HCT116 (cell line): ENCODE data around the gene BMP7. TPM values are rescaled to one million over a fixed set of nuclear protein-coding genes. Genes with fewer than 3 reads are reported as not detected.

Experiments used
- ATAC-seq: fragments of 200-7000 bp; cut with Tn5 transposase; 2 replicates; pipeline ENCODE4 v1.9.1; 2020; ENCODE audit warnings: mild to moderate bottlenecking, moderate library complexity
- BruUV-seq: library from RNA; stranded (reverse); fragments of 400-500 nt; replicated peaks from 2 replicates; lab custom pipeline; 2021; lab: Mats Ljungman, UMichigan
- CTCF ChIA-PET: fragments of 300-600 bp; sonication (Branson Sonifier 250); formaldehyde crosslinking; loops from one replicate; lab custom pipeline; 2021; ENCODE audit warnings: antibody characterized with exemption; lab: Charles Lee
- POLR2A ChIA-PET: fragments of 300-600, 350-600 bp; sonication (Branson Sonifier 250); formaldehyde crosslinking; loops from one replicate; lab custom pipeline; 2021; ENCODE audit warnings: antibody characterized with exemption; lab: Charles Lee
- RAD21 ChIA-PET, 2 experiments: fragments of 300-600 bp; sonication (Branson Sonifier 250); formaldehyde crosslinking; loops; one replicate each; lab custom pipeline; 2023; ENCODE audit warnings: low total read pairs in 2 of 2; ENCODE audit not compliant: uncharacterized antibody in 2 of 2, unreplicated experiment in 2 of 2, low non-redundant PET in 1 of 2; lab: Charles Lee
- DNase-seq: peaks from one replicate; pipeline ENCODE4 v3.0.0-alpha.2; 2010; ENCODE audit warnings: low read depth, low spot score
- H2AFZ ChIP-seq: fragments of 200-600 bp; shearing (Covaris generic), sonication (generic); 2 replicates; pipeline ENCODE4 v1.6.1; 2017; ENCODE audit warnings: low read depth, mixed run types, mixed read lengths, antibody characterized with exemption, low read length; ENCODE audit not compliant: poor library complexity, severe bottlenecking
- H3K27ac ChIP-seq: 2 replicates; pipeline ENCODE4 v1.5.1; 2012; ENCODE audit warnings: low read depth, low read length
- H3K27me3 ChIP-seq: fragments of 200-600 bp; sonication (generic); 2 replicates; pipeline ENCODE4 v1.6.1; 2016; ENCODE audit warnings: mixed run types, low read length, mixed read lengths; ENCODE audit not compliant: insufficient read depth
- H3K36me3 ChIP-seq, 2 experiments: fragments of 200-500 bp in 1 of 2; fragments of 200-600 bp in 1 of 2; sonication (Bioruptor generic) in 1 of 2; sonication (generic) in 1 of 2; 2 replicates each; pipeline versions ENCODE4 v1.5.1 to v1.6.1; 2014 to 2016; ENCODE audit warnings: low read length in 2 of 2, inconsistent platforms in 1 of 2, mixed read lengths in 1 of 2, mixed run types in 1 of 2; ENCODE audit not compliant: insufficient read depth in 2 of 2, control insufficient read depth in 1 of 2
- H3K4me1 ChIP-seq, 2 experiments: fragments of 200-600 bp in 1 of 2; sonication (generic) in 1 of 2; 2 replicates each; pipeline versions ENCODE4 v1.5.1 to v1.6.1; 2012 to 2017; ENCODE audit warnings: low read length in 2 of 2, inconsistent platforms in 1 of 2, mild to moderate bottlenecking in 1 of 2, mixed read lengths in 1 of 2, mixed run types in 1 of 2, moderate library complexity in 1 of 2; ENCODE audit not compliant: insufficient read depth in 2 of 2, control insufficient read depth in 1 of 2
- H3K4me2 ChIP-seq: fragments of 200-600 bp; sonication (generic); 2 replicates; pipeline ENCODE4 v1.6.1; 2017; ENCODE audit warnings: mixed run types, low read length, mixed read lengths
- H3K4me3 ChIP-seq, 2 experiments: fragments of 200-600 bp in 1 of 2; sonication (generic) in 1 of 2; replicated peaks in 1 of 2; 2 replicates each; pipeline ENCODE4 v1.5.1; 2011 to 2016; ENCODE audit warnings: low read length in 2 of 2, control low read depth in 1 of 2, low read depth in 1 of 2, mild to moderate bottlenecking in 1 of 2, mixed read lengths in 1 of 2, mixed run types in 1 of 2
- H3K79me2 ChIP-seq: fragments of 200-600 bp; sonication (generic); 2 replicates; pipeline ENCODE4 v1.6.1; 2017; ENCODE audit warnings: mild to moderate bottlenecking, mixed run types, low read length, moderate library complexity, mixed read lengths; ENCODE audit not compliant: insufficient read depth
- H3K9ac ChIP-seq: fragments of 200-600 bp; sonication (generic); 2 replicates; pipeline ENCODE4 v1.6.1; 2016; ENCODE audit warnings: low read length, mixed read lengths
- H3K9me2 ChIP-seq: fragments of 200-600 bp; sonication (generic), shearing (Covaris generic); 2 replicates; pipeline ENCODE4 v1.6.1; 2017; ENCODE audit warnings: mixed run types, mild to moderate bottlenecking, moderate library complexity; ENCODE audit not compliant: insufficient read depth
- H3K9me3 ChIP-seq, 2 experiments: fragments of 200-500 bp in 1 of 2; fragments of 200-600 bp in 1 of 2; sonication (Bioruptor generic) in 1 of 2; sonication (generic) in 1 of 2; 2 replicates each; pipeline ENCODE4 v1.6.1; 2014 to 2017; ENCODE audit warnings: low read length in 2 of 2, mixed read lengths in 2 of 2, inconsistent platforms in 1 of 2, low read depth in 1 of 2, mild to moderate bottlenecking in 1 of 2, mixed run types in 1 of 2, moderate library complexity in 1 of 2; ENCODE audit not compliant: control insufficient read depth in 1 of 2, insufficient read depth in 1 of 2
- H4K20me1 ChIP-seq: fragments of 200-600 bp; sonication (generic), shearing (Covaris generic); 2 replicates; pipeline ENCODE4 v1.6.1; 2017; ENCODE audit warnings: mixed run types, mild to moderate bottlenecking, moderate library complexity; ENCODE audit not compliant: insufficient read depth
- CEBPB ChIP-seq: IDR thresholded peaks from 2 replicates; pipeline ENCODE4 v1.6.1; 2012; ENCODE audit warnings: low read depth
- EGR1 ChIP-seq: IDR thresholded peaks from 2 replicates; pipeline ENCODE4 v1.6.1; 2012; ENCODE audit warnings: low read depth
- ELF1 ChIP-seq: IDR thresholded peaks from 2 replicates; pipeline ENCODE4 v1.6.1; 2012; ENCODE audit warnings: low read depth, borderline replicate concordance
- EZH2 ChIP-seq: fragments of 200-600 bp; sonication (generic); IDR thresholded peaks from 2 replicates; pipeline ENCODE4 v1.6.1; 2017; ENCODE audit warnings: antibody characterized with exemption, mixed run types
- EZH2phosphoT487 ChIP-seq: fragments of 200-600 bp; IDR thresholded peaks from 2 replicates; pipeline ENCODE4 v1.6.1; 2018; ENCODE audit warnings: antibody characterized with exemption, borderline replicate concordance
- FOSL1 ChIP-seq: IDR thresholded peaks from 2 replicates; pipeline ENCODE4 v1.6.1; 2012; ENCODE audit warnings: low read depth
- JUND ChIP-seq: IDR thresholded peaks from 2 replicates; pipeline ENCODE4 v1.6.1; 2012
- MAX ChIP-seq: IDR thresholded peaks from 2 replicates; pipeline ENCODE4 v1.6.1; 2012
- POLR2A ChIP-seq: IDR thresholded peaks from 2 replicates; pipeline ENCODE4 v1.7.0; 2011; ENCODE audit warnings: borderline replicate concordance; ENCODE audit not compliant: insufficient read depth, insufficient read length; ENCODE audit errors: extremely low read depth
- POLR2AphosphoS5 ChIP-seq: IDR thresholded peaks from 2 replicates; pipeline ENCODE4 v1.6.1; 2011; ENCODE audit warnings: mild to moderate bottlenecking, low read depth, low read length, moderate library complexity
- RAD21 ChIP-seq: IDR thresholded peaks from 2 replicates; pipeline ENCODE4 v1.6.1; 2012; ENCODE audit warnings: low read depth, mild to moderate bottlenecking
- SP1 ChIP-seq: IDR thresholded peaks from 2 replicates; pipeline ENCODE4 v1.6.1; 2012; ENCODE audit warnings: low read depth
- SRF ChIP-seq: IDR thresholded peaks from 2 replicates; pipeline ENCODE4 v1.6.1; 2012; ENCODE audit warnings: low read depth
- TCF7L2 ChIP-seq: IDR thresholded peaks from 2 replicates; pipeline ENCODE4 v1.7.0; 2011; ENCODE audit warnings: borderline replicate concordance, inconsistent platforms; ENCODE audit not compliant: insufficient read depth, insufficient read length; ENCODE audit errors: extremely low read depth
- YY1 ChIP-seq: IDR thresholded peaks from 2 replicates; pipeline ENCODE4 v1.6.1; 2011; ENCODE audit warnings: low read length, low read depth, moderate library complexity, mild to moderate bottlenecking; ENCODE audit not compliant: insufficient replicate concordance; ENCODE audit errors: extremely low read depth
- ZNF274 ChIP-seq: fragments of 200-500 bp; sonication (Bioruptor generic); IDR thresholded peaks from 2 replicates; pipeline ENCODE4 v1.6.1; 2014; ENCODE audit warnings: mild to moderate bottlenecking, low read depth, low read length, inconsistent platforms
- intact Hi-C: fragments of 100-400 bp; cut with micrococcal nuclease; formaldehyde crosslinking; loops from 2 replicates; pipeline ENCODE4 v1.10.0; 2022
- total RNA-seq: library from RNA; stranded (reverse); gene quantifications from one replicate; pipeline ENCODE4 v1.2.1, GENCODE V29; 2021; ENCODE audit not compliant: unreplicated experiment
- TF ChIP-seq, protein P1 (sequence below), 3 experiments: fragments of 200-600 bp in 1 of 3; sonication (generic) in 1 of 3; IDR thresholded peaks in 2 of 3; conservative IDR thresholded peaks in 1 of 3; 2 replicates each; pipeline ENCODE4 v1.5.1; 2012 to 2017; ENCODE audit warnings: low read depth in 2 of 3, low read length in 2 of 3, antibody characterized with exemption in 1 of 3, borderline replicate concordance in 1 of 3, control low read depth in 1 of 3, mild to moderate bottlenecking in 1 of 3, mixed read lengths in 1 of 3, mixed run types in 1 of 3, moderate library complexity in 1 of 3; ENCODE audit not compliant: insufficient read depth in 1 of 3
- TF ChIP-seq, protein P2 (sequence below): IDR thresholded peaks from 2 replicates; pipeline ENCODE4 v1.6.1; 2012
- TF ChIP-seq, protein P3 (sequence below): IDR thresholded peaks from 2 replicates; pipeline ENCODE4 v1.6.1; 2012; ENCODE audit warnings: low read depth
- TF ChIP-seq, protein P4 (sequence below): IDR thresholded peaks from 2 replicates; pipeline ENCODE4 v1.6.1; 2011; ENCODE audit warnings: mild to moderate bottlenecking, low read length, moderate library complexity; ENCODE audit not compliant: insufficient replicate concordance; ENCODE audit errors: extremely low read depth

The BMP7 gene
- total RNA-seq, 1 experiment from 2014 or later = 7.0 TPM

- Histone ChIP-seq H3K27ac (no peak overlapping the region), H3K79me2 (no peaks in the 10 kb centered on the region), H3K4me3 (no peak overlapping the region), H3K27me3 (peaks cover 24% of the 10 kb centered on the region), H3K4me2 (no peak overlapping the region), H3K4me1 (no peaks in the 10 kb centered on the region), H3K36me3 (no peaks in the 10 kb centered on the region), H3K9me2 (no peaks in the 10 kb centered on the region), H4K20me1 (no peaks in the 10 kb centered on the region), H3K9ac (no peak overlapping the region), H3K9me3 (no peaks in the 10 kb centered on the region), H2AFZ (no peak overlapping the region)
- ChIA-PET CTCF (no interaction called here), POLR2A (no interaction called here), RAD21 (no interaction called here)
- ATAC-seq (no peak), DNase-seq (no peak)
- intact Hi-C loops = no loop called here
- no TSS peak for BruUV-seq
- TF ChIP-seq, protein P1, sequence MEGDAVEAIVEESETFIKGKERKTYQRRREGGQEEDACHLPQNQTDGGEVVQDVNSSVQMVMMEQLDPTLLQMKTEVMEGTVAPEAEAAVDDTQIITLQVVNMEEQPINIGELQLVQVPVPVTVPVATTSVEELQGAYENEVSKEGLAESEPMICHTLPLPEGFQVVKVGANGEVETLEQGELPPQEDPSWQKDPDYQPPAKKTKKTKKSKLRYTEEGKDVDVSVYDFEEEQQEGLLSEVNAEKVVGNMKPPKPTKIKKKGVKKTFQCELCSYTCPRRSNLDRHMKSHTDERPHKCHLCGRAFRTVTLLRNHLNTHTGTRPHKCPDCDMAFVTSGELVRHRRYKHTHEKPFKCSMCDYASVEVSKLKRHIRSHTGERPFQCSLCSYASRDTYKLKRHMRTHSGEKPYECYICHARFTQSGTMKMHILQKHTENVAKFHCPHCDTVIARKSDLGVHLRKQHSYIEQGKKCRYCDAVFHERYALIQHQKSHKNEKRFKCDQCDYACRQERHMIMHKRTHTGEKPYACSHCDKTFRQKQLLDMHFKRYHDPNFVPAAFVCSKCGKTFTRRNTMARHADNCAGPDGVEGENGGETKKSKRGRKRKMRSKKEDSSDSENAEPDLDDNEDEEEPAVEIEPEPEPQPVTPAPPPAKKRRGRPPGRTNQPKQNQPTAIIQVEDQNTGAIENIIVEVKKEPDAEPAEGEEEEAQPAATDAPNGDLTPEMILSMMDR (IDR thresholded peaks at IDR 0.05 in 2 of 3, conservative IDR thresholded peaks at IDR 0.05 in 1 of 3; ENCODE audit: borderline replicate concordance in 1 of 3, insufficient read depth in 1 of 3, low read depth in 2 of 3, low read length in 2 of 3) = no peak
- TF ChIP-seq YY1 (no peak), SP1 (no peak), ELF1 (no peak), ZNF274 (no peak), EGR1 (no peak), JUND (no peak), POLR2A (no peak), EZH2phosphoT487 (no peak), RAD21 (no peak), FOSL1 (no peak), TCF7L2 (no peak), EZH2 (no peak), SRF (no peak), CEBPB (no peak), POLR2AphosphoS5 (no peak), MAX (no peak)
- TF ChIP-seq, protein P2, sequence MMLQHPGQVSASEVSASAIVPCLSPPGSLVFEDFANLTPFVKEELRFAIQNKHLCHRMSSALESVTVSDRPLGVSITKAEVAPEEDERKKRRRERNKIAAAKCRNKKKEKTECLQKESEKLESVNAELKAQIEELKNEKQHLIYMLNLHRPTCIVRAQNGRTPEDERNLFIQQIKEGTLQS = no peak
- TF ChIP-seq, protein P3, sequence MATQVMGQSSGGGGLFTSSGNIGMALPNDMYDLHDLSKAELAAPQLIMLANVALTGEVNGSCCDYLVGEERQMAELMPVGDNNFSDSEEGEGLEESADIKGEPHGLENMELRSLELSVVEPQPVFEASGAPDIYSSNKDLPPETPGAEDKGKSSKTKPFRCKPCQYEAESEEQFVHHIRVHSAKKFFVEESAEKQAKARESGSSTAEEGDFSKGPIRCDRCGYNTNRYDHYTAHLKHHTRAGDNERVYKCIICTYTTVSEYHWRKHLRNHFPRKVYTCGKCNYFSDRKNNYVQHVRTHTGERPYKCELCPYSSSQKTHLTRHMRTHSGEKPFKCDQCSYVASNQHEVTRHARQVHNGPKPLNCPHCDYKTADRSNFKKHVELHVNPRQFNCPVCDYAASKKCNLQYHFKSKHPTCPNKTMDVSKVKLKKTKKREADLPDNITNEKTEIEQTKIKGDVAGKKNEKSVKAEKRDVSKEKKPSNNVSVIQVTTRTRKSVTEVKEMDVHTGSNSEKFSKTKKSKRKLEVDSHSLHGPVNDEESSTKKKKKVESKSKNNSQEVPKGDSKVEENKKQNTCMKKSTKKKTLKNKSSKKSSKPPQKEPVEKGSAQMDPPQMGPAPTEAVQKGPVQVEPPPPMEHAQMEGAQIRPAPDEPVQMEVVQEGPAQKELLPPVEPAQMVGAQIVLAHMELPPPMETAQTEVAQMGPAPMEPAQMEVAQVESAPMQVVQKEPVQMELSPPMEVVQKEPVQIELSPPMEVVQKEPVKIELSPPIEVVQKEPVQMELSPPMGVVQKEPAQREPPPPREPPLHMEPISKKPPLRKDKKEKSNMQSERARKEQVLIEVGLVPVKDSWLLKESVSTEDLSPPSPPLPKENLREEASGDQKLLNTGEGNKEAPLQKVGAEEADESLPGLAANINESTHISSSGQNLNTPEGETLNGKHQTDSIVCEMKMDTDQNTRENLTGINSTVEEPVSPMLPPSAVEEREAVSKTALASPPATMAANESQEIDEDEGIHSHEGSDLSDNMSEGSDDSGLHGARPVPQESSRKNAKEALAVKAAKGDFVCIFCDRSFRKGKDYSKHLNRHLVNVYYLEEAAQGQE = no peak
- TF ChIP-seq, protein P4, sequence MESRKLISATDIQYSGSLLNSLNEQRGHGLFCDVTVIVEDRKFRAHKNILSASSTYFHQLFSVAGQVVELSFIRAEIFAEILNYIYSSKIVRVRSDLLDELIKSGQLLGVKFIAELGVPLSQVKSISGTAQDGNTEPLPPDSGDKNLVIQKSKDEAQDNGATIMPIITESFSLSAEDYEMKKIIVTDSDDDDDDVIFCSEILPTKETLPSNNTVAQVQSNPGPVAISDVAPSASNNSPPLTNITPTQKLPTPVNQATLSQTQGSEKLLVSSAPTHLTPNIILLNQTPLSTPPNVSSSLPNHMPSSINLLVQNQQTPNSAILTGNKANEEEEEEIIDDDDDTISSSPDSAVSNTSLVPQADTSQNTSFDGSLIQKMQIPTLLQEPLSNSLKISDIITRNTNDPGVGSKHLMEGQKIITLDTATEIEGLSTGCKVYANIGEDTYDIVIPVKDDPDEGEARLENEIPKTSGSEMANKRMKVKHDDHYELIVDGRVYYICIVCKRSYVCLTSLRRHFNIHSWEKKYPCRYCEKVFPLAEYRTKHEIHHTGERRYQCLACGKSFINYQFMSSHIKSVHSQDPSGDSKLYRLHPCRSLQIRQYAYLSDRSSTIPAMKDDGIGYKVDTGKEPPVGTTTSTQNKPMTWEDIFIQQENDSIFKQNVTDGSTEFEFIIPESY = no peak
Measured at GRCh38 chr20:57152557-57152956, 113.9 kb downstream of the BMP7 start.
